ENCODE measurements around the gene TMEM132A.

DNA sequence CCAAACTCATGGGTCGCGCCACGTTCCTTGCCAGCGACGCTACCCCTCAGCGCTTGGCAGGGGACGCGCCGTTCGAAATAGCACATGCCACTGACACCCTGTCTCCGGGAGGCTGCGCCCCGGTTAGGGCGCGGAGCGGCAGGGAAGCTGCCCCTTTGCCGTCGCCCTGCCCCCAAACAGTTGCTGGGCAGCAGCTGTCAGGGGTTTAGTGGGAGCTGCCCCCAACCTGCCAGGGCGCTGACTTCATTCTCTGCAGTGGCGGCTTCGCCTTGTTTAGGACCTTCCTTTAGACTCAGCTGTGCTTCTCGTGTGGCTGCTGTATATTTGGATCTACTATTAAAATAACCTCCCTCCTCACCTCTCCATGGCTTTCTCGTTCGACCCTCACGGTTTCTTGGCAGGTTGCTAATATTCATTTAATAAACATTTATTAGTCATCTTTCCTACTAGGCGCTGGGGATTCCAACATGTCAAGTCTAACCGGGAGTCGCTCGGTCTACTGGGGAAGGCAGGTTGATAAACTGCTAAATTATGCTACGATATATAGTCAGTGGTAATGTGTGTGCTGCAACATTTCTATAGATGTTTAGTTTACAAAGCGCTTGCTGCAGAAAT is 9.5 kb upstream of the TMEM132A start:
- TF ChIP-seq POLR2AphosphoS5 (IDR thresholded peaks at IDR 0.05): no peak
- TF ChIP-seq POLR2A (IDR thresholded peaks at IDR 0.05): no peak

Data from gastroesophageal sphincter (tissue), 2 donors.